CD4-positive, alpha-beta T cell (primary cell): Measurements from ENCODE around the gene PHF21B. TPM values are rescaled to one million over a fixed set of nuclear protein-coding genes. Genes with fewer than 3 reads are reported as not detected.

Source experiments
- ATAC-seq: fragments of 200-7000 bp; cut with Tn5 transposase; one replicate; pipeline ENCODE4 v1.10.0; 2022; ENCODE audit warnings: mild to moderate bottlenecking; ENCODE audit not compliant: poor library complexity
- CTCF ChIA-PET: fragments of 350-600 bp; sonication (Branson Sonifier 250); formaldehyde crosslinking; loops from one replicate; lab custom pipeline; 2021; ENCODE audit warnings: antibody characterized with exemption, inconsistent platforms; lab: Charles Lee
- POLR2A ChIA-PET: fragments of 350-600 bp; sonication (Branson Sonifier 250); formaldehyde crosslinking; loops from one replicate; lab custom pipeline; 2021; ENCODE audit warnings: antibody characterized with exemption, inconsistent platforms; lab: Charles Lee
- DNase-seq, 14 experiments: peaks; one replicate each; pipeline ENCODE4 v3.0.0-alpha.2; 2013 to 2020; ENCODE audit warnings: mixed read lengths in 2 of 14
- H3K27ac ChIP-seq, 2 donors: one replicate each; pipeline versions ENCODE4 v1.5.1 to v1.7.0; 2013; ENCODE audit warnings: low read length in 2 of 2, low read depth in 1 of 2, mild to moderate bottlenecking in 1 of 2
- H3K27me3 ChIP-seq, 2 experiments: 1 replicate in 1 of 2; 2 replicates in 1 of 2; pipeline versions ENCODE4 v1.6.1 to v1.7.0; 2013; ENCODE audit warnings: low read length in 2 of 2, control low read depth in 1 of 2, mild to moderate bottlenecking in 1 of 2, moderate library complexity in 1 of 2; ENCODE audit not compliant: insufficient read depth in 2 of 2, control insufficient read depth in 1 of 2
- H3K36me3 ChIP-seq: one replicate; pipeline ENCODE4 v1.6.1; 2013; ENCODE audit warnings: low read length, control low read depth; ENCODE audit not compliant: insufficient read depth
- H3K4me1 ChIP-seq: one replicate; pipeline ENCODE4 v1.6.1; 2013; ENCODE audit warnings: low read length, control low read depth; ENCODE audit not compliant: insufficient read depth
- H3K4me3 ChIP-seq: one replicate; pipeline ENCODE4 v1.5.1; 2013; ENCODE audit warnings: mild to moderate bottlenecking, low read length, moderate library complexity
- H3K9me3 ChIP-seq, 2 experiments: 1 replicate in 1 of 2; 2 replicates in 1 of 2; pipeline versions ENCODE4 v1.6.1 to v1.7.0; 2013; ENCODE audit warnings: low read length in 2 of 2, mild to moderate bottlenecking in 2 of 2, control low read depth in 1 of 2, moderate library complexity in 1 of 2; ENCODE audit not compliant: control insufficient read depth in 1 of 2, insufficient read depth in 1 of 2
- H3K27ac Mint-ChIP-seq: one replicate; pipeline ENCODE4 v1.8.0; 2020; ENCODE audit warnings: mixed read lengths
- H3K27me3 Mint-ChIP-seq: one replicate; pipeline ENCODE4 v1.8.0; 2021; ENCODE audit warnings: mixed read lengths
- H3K36me3 Mint-ChIP-seq: one replicate; pipeline ENCODE4 v1.8.0; 2021; ENCODE audit warnings: low read depth, mixed read lengths
- H3K4me1 Mint-ChIP-seq: one replicate; pipeline ENCODE4 v1.8.0; 2021; ENCODE audit warnings: low read depth, mixed read lengths
- H3K4me3 Mint-ChIP-seq: one replicate; pipeline ENCODE4 v1.8.0; 2020; ENCODE audit warnings: mild to moderate bottlenecking, mixed read lengths
- H3K9me3 Mint-ChIP-seq: one replicate; pipeline ENCODE4 v1.8.0; 2020; ENCODE audit warnings: mixed read lengths
- CTCF ChIP-seq: fragments of 200-600 bp; IDR thresholded peaks from one replicate; pipeline ENCODE4 v1.8.0; 2022; ENCODE audit warnings: antibody characterized with exemption, mild to moderate bottlenecking
- intact Hi-C, 2 experiments: fragments of 100-400 bp; cut with DNase I in 1 of 2; cut with micrococcal nuclease in 1 of 2; formaldehyde crosslinking; loops; one replicate each; pipeline versions ENCODE4 v1.15.1 to v1.9.0; 2023 to 2025; cut with DNase I, micrococcal nuclease
- total RNA-seq, 174 experiments: library from RNA in 2 of 174; stranded (reverse) in 2 of 174; gene quantifications; one replicate each; pipeline ENCODE4 v1.2.3 and lab custom pipeline; 2021 to 2026

The PHF21B gene
- total RNA-seq, 2 experiments from 2014 or later: not detected

GRCh38 chr22:44930711-44931035, 79.1 kb downstream of the PHF21B start:
- no peak overlapping the region for H3K27ac ChIP-seq
- intact Hi-C loops: no loop called here
- H3K27me3 Mint-ChIP-seq: no peaks in the 10 kb centered on the region
- ATAC-seq: no peak
- no peaks in the 10 kb centered on the region for H3K4me1 ChIP-seq
- no peaks in the 10 kb centered on the region for H3K36me3 Mint-ChIP-seq
- DNase-seq: no peak
- no peaks in the 10 kb centered on the region for H3K27me3 ChIP-seq
- no peaks in the 10 kb centered on the region for H3K9me3 Mint-ChIP-seq
- H3K36me3 ChIP-seq: no peaks in the 10 kb centered on the region
- H3K9me3 ChIP-seq: peaks cover 0 to 7% of the 10 kb centered on the region in 2 experiments
- no peak overlapping the region for H3K4me3 ChIP-seq
- ChIA-PET CTCF (no interaction called here), POLR2A (no interaction called here)
- H3K27ac Mint-ChIP-seq: no peak overlapping the region
- no peak overlapping the region for H3K4me3 Mint-ChIP-seq
- no peaks in the 10 kb centered on the region for H3K4me1 Mint-ChIP-seq
- TF ChIP-seq CTCF: no peak

- Histone ChIP-seq H3K27me3 (no peaks in the 10 kb centered on the region), H3K36me3 (no peaks in the 10 kb centered on the region), H3K4me3 (no peak overlapping the region), H3K9me3 (peaks cover 0 to 11% of the 10 kb centered on the region in 2 experiments), H3K27ac (no peak overlapping the region), H3K4me1 (no peaks in the 10 kb centered on the region)
- DNase-seq: no peak
- H3K4me1 Mint-ChIP-seq: no peaks in the 10 kb centered on the region
- POLR2A ChIA-PET: no interaction called here
- H3K36me3 Mint-ChIP-seq: no peaks in the 10 kb centered on the region
- H3K9me3 Mint-ChIP-seq: no peaks in the 10 kb centered on the region
- intact Hi-C loops: no loop called here
- ATAC-seq: no peak
- TF ChIP-seq CTCF: no peak
- H3K4me3 Mint-ChIP-seq: no peak overlapping the region
- CTCF ChIA-PET: no interaction called here
- H3K27ac Mint-ChIP-seq: no peak overlapping the region
- no peaks in the 10 kb centered on the region for H3K27me3 Mint-ChIP-seq
Observed at GRCh38 chr22:44930016-44930710, 79.6 kb downstream of the PHF21B start.

- TF ChIP-seq CTCF: no peak
- Mint-ChIP-seq H3K27ac (no peak overlapping the region), H3K27me3 (no peaks in the 10 kb centered on the region), H3K36me3 (no peaks in the 10 kb centered on the region), H3K9me3 (no peaks in the 10 kb centered on the region), H3K4me1 (no peaks in the 10 kb centered on the region), H3K4me3 (no peak overlapping the region)
- ChIA-PET POLR2A (no interaction called here), CTCF (no interaction called here)
- Histone ChIP-seq H3K27me3 (no peaks in the 10 kb centered on the region), H3K36me3 (no peaks in the 10 kb centered on the region), H3K4me3 (no peak overlapping the region), H3K27ac (no peak overlapping the region), H3K4me1 (no peaks in the 10 kb centered on the region), H3K9me3 (peaks cover 0 to 11% of the 10 kb centered on the region in 2 experiments)
- intact Hi-C loops: no loop called here
- ATAC-seq (no peak), DNase-seq (no peak)
Observed at GRCh38 chr22:44929359-44930015, 80.3 kb downstream of the PHF21B start.
